B cell (primary cell): Measurements from ENCODE around the gene BOK. TPM values are rescaled to one million over a fixed set of nuclear protein-coding genes. Genes with fewer than 3 reads are reported as not detected.

Experiments used
- ATAC-seq: fragments of 200-7000 bp; cut with Tn5 transposase; one replicate; pipeline ENCODE4 v1.10.0; 2021; ENCODE audit warnings: low read depth, mild to moderate bottlenecking, moderate number of reproducible peaks, moderate library complexity
- CTCF ChIA-PET: fragments of 350-600 bp; sonication (Branson Sonifier 250); formaldehyde crosslinking; loops from one replicate; lab custom pipeline; 2021; ENCODE audit warnings: antibody characterized with exemption, inconsistent platforms; lab: Charles Lee
- POLR2A ChIA-PET: fragments of 350-600 bp; sonication (Branson Sonifier 250); formaldehyde crosslinking; loops from one replicate; lab custom pipeline; 2021; ENCODE audit warnings: antibody characterized with exemption; lab: Charles Lee
- DNase-seq: peaks from one replicate; pipeline ENCODE4 v3.0.0; 2013
- H2AFZ ChIP-seq: 2 replicates; pipeline ENCODE4 v1.6.1; 2012; ENCODE audit warnings: mild to moderate bottlenecking, low read depth, low read length; ENCODE audit not compliant: insufficient read depth, poor library complexity, severe bottlenecking
- H3K27ac ChIP-seq, 2 donors: 1 replicate in 1 of 2; 2 replicates in 1 of 2; pipeline ENCODE4 v1.5.1; 2012 to 2013; ENCODE audit warnings: low read length in 2 of 2, mild to moderate bottlenecking in 2 of 2, moderate library complexity in 1 of 2
- H3K27me3 ChIP-seq, 4 experiments: fragments of 200-600 bp in 1 of 4; sonication (generic) in 1 of 4; replicated peaks in 1 of 4; 1 replicate in 2 of 4; 2 replicates in 2 of 4; pipeline versions ENCODE4 v1.6.1 to v1.7.0; 2013 to 2016; ENCODE audit warnings: low read length in 3 of 4, mild to moderate bottlenecking in 2 of 4, mixed read lengths in 1 of 4, moderate library complexity in 1 of 4; ENCODE audit not compliant: insufficient read depth in 4 of 4, control insufficient read depth in 3 of 4; ENCODE audit errors: control extremely low read depth in 1 of 4
- H3K36me3 ChIP-seq, 2 experiments: replicated peaks in 1 of 2; 1 replicate in 1 of 2; 2 replicates in 1 of 2; pipeline versions ENCODE4 v1.6.1 to v1.7.1; 2013; ENCODE audit warnings: low read length in 1 of 2; ENCODE audit not compliant: insufficient read depth in 2 of 2, control insufficient read depth in 1 of 2; ENCODE audit errors: control extremely low read depth in 1 of 2, extremely low read depth in 1 of 2
- H3K4me1 ChIP-seq, 2 donors: fragments of 200-600 bp in 1 of 2; sonication (generic) in 1 of 2; 1 replicate in 1 of 2; 2 replicates in 1 of 2; pipeline versions ENCODE4 v1.5.1 to v1.6.1; 2013 to 2017; ENCODE audit warnings: low read length in 2 of 2; ENCODE audit not compliant: control insufficient read depth in 2 of 2, insufficient read depth in 2 of 2
- H3K4me2 ChIP-seq: replicated peaks from 2 replicates; pipeline ENCODE3; 2012; ENCODE audit warnings: mild to moderate bottlenecking, low read depth, low read length; ENCODE audit not compliant: poor library complexity, severe bottlenecking
- H3K4me3 ChIP-seq, 5 experiments: fragments of 200-600 bp in 1 of 5; sonication (generic) in 1 of 5; 1 replicate in 3 of 5; 2 replicates in 2 of 5; pipeline versions ENCODE4 v1.5.1 to v1.7.0; 2011 to 2016; ENCODE audit warnings: low read length in 4 of 5, mild to moderate bottlenecking in 4 of 5, low read depth in 2 of 5, control low read depth in 1 of 5, moderate library complexity in 1 of 5; ENCODE audit not compliant: insufficient read depth in 1 of 5; ENCODE audit errors: control extremely low read depth in 1 of 5, extremely low read depth in 1 of 5
- H3K79me2 ChIP-seq: fragments of 200-600 bp; sonication (generic); one replicate; pipeline ENCODE4 v1.6.0; 2016; ENCODE audit warnings: low read length; ENCODE audit not compliant: control insufficient read depth, insufficient read depth
- H3K9ac ChIP-seq: fragments of 200-600 bp; sonication (generic); 2 replicates; pipeline ENCODE4 v1.6.1; 2017; ENCODE audit warnings: mild to moderate bottlenecking, low read length, moderate library complexity
- H3K9me3 ChIP-seq, 3 donors: one replicate each; pipeline versions ENCODE4 v1.6.1 to v1.7.1; 2013; ENCODE audit warnings: low read length in 2 of 3; ENCODE audit not compliant: control insufficient read depth in 2 of 3, insufficient read depth in 1 of 3; ENCODE audit errors: control extremely low read depth in 1 of 3
- H4K20me1 ChIP-seq: 2 replicates; pipeline ENCODE4 v1.6.0; 2012; ENCODE audit warnings: mild to moderate bottlenecking, low read length; ENCODE audit not compliant: insufficient read depth, control insufficient read depth, poor library complexity, severe bottlenecking
- H3K27ac Mint-ChIP-seq: one replicate; pipeline ENCODE4 v1.8.0; 2021; ENCODE audit warnings: mixed read lengths
- H3K27me3 Mint-ChIP-seq: one replicate; pipeline ENCODE4 v1.8.0; 2021; ENCODE audit warnings: mixed read lengths
- H3K4me1 Mint-ChIP-seq: one replicate; pipeline ENCODE4 v1.8.0; 2021; ENCODE audit warnings: mixed read lengths
- H3K4me3 Mint-ChIP-seq: one replicate; pipeline ENCODE4 v1.8.0; 2021; ENCODE audit warnings: mixed read lengths
- H3K9me3 Mint-ChIP-seq: one replicate; pipeline ENCODE4 v1.8.0; 2022; ENCODE audit warnings: mixed read lengths; ENCODE audit not compliant: insufficient read depth
- CTCF ChIP-seq: fragments of 200-600 bp; IDR thresholded peaks from one replicate; pipeline ENCODE4 v1.8.0; 2022; ENCODE audit warnings: antibody characterized with exemption, mild to moderate bottlenecking
- EZH2 ChIP-seq: IDR thresholded peaks from 2 replicates; pipeline ENCODE4 v1.6.1; 2012; ENCODE audit warnings: borderline replicate concordance, low read depth, mild to moderate bottlenecking, moderate library complexity, low read length; ENCODE audit not compliant: insufficient read depth, poor library complexity, severe bottlenecking
- WGBS: methylation state at CpG from one replicate; pipeline ENCODE4 v1.1.5; 2013; ENCODE audit warnings: missing lambda C conversion rate; ENCODE audit not compliant: insufficient coverage; 5-methylcytosine and 5-hydroxymethylcytosine counted together
- intact Hi-C: fragments of 100-400 bp; cut with micrococcal nuclease; formaldehyde crosslinking; loops from one replicate; pipeline ENCODE4 v1.10.0; 2022
- polyA plus RNA-seq: library from polyadenylated mRNA; depleted of rRNA; stranded (reverse); fragments of >200 nt; gene quantifications from 2 replicates; pipeline ENCODE4 v1.2.3, GENCODE V29; 2012
- total RNA-seq, 2 donors: library from RNA; stranded (reverse); fragments of 120-200 nt in 1 of 2; gene quantifications; 1 replicate in 1 of 2; 2 replicates in 1 of 2; pipeline versions ENCODE4 v1.2.3 to v1.2.4, GENCODE V29; 2013 to 2022

BOK gene
- total and polyA plus RNA-seq, 2 donors (not counting 1 experiment from before 2014, with no cell fraction given), result 0.10 to 0.22 TPM

- no peak for ATAC-seq
- ChIA-PET POLR2A (no interaction called here), CTCF (no interaction called here)
- H3K27ac Mint-ChIP-seq, result no peak overlapping the region
- TF ChIP-seq CTCF (no peak), EZH2 (no peak)
- H4K20me1 ChIP-seq, result no peaks in the 10 kb centered on the region
- no peak overlapping the region for H3K4me3 Mint-ChIP-seq
- peaks cover 14% of the 10 kb centered on the region for H3K27me3 Mint-ChIP-seq
- H3K4me1 ChIP-seq, result no peaks in the 10 kb centered on the region
- peaks cover 2% of the 10 kb centered on the region for H3K9me3 Mint-ChIP-seq
- no peak overlapping the region for H2AFZ ChIP-seq
- no peak overlapping the region for H3K9ac ChIP-seq
- H3K27me3 ChIP-seq, result peaks cover 0 to 7% (median 2%) of the 10 kb centered on the region in 4 experiments
- no peaks in the 10 kb centered on the region for H3K79me2 ChIP-seq
- H3K4me3 ChIP-seq, result no peak overlapping the region
- H3K4me1 Mint-ChIP-seq, result no peaks in the 10 kb centered on the region
- intact Hi-C loops, result no loop called here
- no peak overlapping the region for H3K4me2 ChIP-seq
- DNase-seq, result no peak
- no peaks in the 10 kb centered on the region for H3K36me3 ChIP-seq
- WGBS, result 84% methylated on average over 6 of the region's 13 CpGs
- H3K9me3 ChIP-seq, result peaks cover 0 to 6% (median 0%) of the 10 kb centered on the region in 3 donors
- H3K27ac ChIP-seq, result no peak overlapping the region
Measured at GRCh38 chr2:241531161-241531722, 27.3 kb upstream of the BOK start.

- intact Hi-C loops, result no loop called here
- no peak for ATAC-seq
Measured at GRCh38 chr2:241532168-241532567, 26.4 kb upstream of the BOK start.

More at GRCh38 chr2:241532168-241532567, 26.4 kb upstream of the BOK start:
- no peak for DNase-seq
- Mint-ChIP-seq H3K27ac (no peak overlapping the region), H3K9me3 (no peaks in the 10 kb centered on the region), H3K4me1 (no peaks in the 10 kb centered on the region), H3K4me3 (no peak overlapping the region), H3K27me3 (peaks cover 14% of the 10 kb centered on the region)
- ChIA-PET CTCF (no interaction called here), POLR2A (no interaction called here)
- no peaks in the 10 kb centered on the region for H3K9me3 ChIP-seq
- no peaks in the 10 kb centered on the region for H3K36me3 ChIP-seq
- 93% methylated on average over 5 of the region's 8 CpGs for WGBS
- no peak overlapping the region for H3K9ac ChIP-seq
- H3K79me2 ChIP-seq, result no peaks in the 10 kb centered on the region
- H3K4me2 ChIP-seq, result no peak overlapping the region
- TF ChIP-seq CTCF (no peak), EZH2 (no peak)
- no peaks in the 10 kb centered on the region for H4K20me1 ChIP-seq
- H3K4me3 ChIP-seq, result no peak overlapping the region
- no peak overlapping the region for H3K27ac ChIP-seq
- no peak overlapping the region for H2AFZ ChIP-seq
- H3K27me3 ChIP-seq, result peaks cover 0 to 7% (median 2%) of the 10 kb centered on the region in 4 experiments
- H3K4me1 ChIP-seq, result no peaks in the 10 kb centered on the region
